Stimulated activated CD4-positive, alpha-beta T cell treated with anti-CD3 and anti-CD28 coated beads, Interleukin-2, amount 100 ng/mL, for 4 hours (primary cell): ENCODE measurements around the gene KRCC1.
"Not testable (repeated sequence)": the region's sequence is repeated elsewhere in the genome, so short reads cannot be mapped to it uniquely, and the experiment has no call there.

ENCODE experiments used
- DNase-seq: peaks from one replicate; pipeline ENCODE4 v3.0.0-alpha.2; 2020; ENCODE audit warnings: low read depth

Gene KRCC1

DNA sequence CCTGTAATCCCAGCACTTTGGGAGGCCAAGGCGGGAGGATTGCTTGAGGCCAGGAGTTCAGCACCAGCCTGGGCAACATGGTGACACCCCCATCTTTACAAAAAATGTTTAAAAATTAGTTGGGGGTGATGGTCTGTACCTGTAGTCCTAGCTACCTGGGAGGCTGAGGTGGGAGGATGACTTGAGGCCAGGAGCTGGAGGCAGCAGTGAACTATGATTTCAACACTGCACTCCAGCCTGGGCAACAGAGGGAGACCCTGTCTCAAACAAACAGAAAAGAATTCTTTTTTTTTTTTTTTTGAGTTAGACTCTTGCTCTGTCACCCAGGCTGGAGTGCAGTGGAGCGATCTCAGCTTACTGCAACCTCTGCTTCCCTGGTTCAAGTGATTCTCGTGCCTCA is 55.1 kb downstream of the KRCC1 start:
- DNase-seq = not testable (repeated sequence)

DNA sequence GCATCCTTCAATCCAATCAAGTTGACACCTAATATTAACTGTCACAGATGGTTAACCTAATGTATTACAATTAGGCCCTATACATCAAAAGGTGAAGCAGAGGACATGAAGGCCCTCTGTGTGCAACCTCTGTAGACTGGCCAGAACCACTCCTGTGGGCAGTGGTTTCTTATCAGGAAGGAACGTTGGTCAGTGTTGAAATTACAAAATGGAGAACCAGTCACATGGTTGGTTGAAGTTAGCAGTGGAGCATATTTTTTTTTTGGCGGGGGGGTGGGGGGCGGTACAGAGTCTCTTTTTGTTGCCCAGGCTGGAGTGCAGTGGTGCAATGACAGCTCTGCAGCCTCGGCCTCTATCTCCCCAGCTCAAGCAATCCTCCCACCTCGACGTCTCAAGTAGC is 59.0 kb downstream of the KRCC1 start:
- DNase-seq = no peak

- DNase-seq = no peak
Observed at GRCh38 chr2:87995756-87996155, 59.8 kb downstream of the KRCC1 start.

DNA sequence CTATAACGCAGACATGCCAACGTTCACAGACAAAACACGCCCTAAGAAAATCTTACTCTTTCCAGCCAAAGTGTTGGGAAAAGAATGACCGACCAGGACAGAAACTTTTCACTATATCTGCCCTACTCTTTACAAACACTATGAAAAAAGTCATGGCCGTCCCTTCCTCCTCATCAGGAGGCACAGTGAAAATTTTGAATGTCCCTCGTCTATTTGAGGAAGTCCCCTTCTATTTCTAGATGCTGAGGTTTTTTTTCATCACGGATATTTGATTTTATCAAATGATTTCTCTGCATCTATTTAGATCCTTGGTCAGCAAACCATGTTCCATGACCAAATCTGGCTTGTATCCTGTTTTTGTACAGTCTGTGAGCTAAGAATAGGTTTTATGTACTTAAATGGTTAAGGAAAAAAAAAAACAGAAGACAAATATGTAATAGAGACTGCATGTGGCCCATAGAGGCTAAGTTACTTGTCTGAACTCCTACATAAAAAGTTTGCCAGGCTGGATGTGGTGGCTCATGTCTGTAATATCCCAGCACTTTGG is 61.2 kb downstream of the KRCC1 start:
- not testable (repeated sequence) for DNase-seq

- not testable (repeated sequence) for DNase-seq
Observed at GRCh38 chr2:87992569-87992968, 63.0 kb downstream of the KRCC1 start.

- not testable (repeated sequence) for DNase-seq
Observed at GRCh38 chr2:87987473-87987872, 68.1 kb downstream of the KRCC1 start.

- not testable (repeated sequence) for DNase-seq
Observed at GRCh38 chr2:87985902-87986301, 69.7 kb downstream of the KRCC1 start.

- not testable (repeated sequence) for DNase-seq
Observed at GRCh38 chr2:87981182-87981581, 74.4 kb downstream of the KRCC1 start.
